ENCODE data around the gene ELL. TPM values are rescaled to one million over a fixed set of nuclear protein-coding genes. Genes with fewer than 3 reads are reported as not detected.

The ELL gene
- total RNA-seq, 6 experiments from 2014 or later: 15.7 to 17.8 (median 16.4) TPM

DNA sequence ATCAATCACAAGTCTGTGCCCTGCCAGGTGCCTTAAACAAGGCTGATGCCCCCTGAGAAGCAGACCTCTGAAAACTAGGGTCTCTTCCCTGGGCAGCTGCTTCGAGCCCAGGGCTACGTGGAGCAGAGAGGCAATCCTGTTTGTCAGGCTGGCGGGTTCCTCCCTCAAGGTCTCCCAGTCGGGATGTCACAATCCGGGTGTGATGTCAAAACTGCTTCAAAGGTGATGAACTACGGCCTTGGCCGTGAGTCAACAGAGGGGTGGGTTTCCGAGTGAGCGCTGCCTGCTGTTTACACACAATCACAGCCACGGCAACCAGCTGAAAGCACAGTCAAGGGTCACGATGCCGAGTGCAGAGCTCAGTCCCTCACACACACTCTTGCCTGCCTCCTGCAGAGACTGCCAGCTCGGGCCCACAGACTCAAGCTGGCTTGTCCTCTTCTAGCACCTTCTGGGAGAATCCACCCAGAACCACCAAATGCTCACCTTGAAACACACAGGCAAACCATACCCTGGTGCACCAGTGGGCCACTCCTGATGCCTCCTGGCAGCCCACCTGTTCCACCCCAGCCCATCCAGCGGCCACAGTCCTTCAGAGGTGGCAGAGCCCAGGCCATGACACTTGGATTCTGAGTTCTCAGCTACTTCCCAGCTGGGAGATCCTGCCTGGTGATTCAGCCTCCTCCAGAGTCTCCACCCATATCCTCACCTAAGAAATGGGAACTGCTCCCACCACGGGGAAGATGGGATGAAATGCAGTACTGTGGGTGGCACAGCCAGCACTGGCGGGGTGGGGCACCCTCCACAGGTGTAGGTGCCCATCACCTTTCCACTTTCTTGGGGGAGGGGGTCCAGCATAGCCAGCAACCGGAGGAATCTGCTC, 6.8 kb downstream of the ELL start:
- Mint-ChIP-seq H3K36me3 (ENCODE audit: low read depth) (no peaks in the 10 kb centered on the region), H3K4me1 (ENCODE audit: low read depth) (peaks cover 56% of the 10 kb centered on the region), H3K27ac (peak overlapping the region; percentile 89), H3K4me3 (peak overlapping the region; percentile 34; the same call in 1 of the 2 replicates), H3K9me3 (no peaks in the 10 kb centered on the region), H3K27me3 (ENCODE audit: insufficient read depth) (peaks cover 2% of the 10 kb centered on the region; the same call in 1 of the 2 replicates)
- DNase-seq: peak; percentile 32
- TF ChIP-seq, protein P1, sequence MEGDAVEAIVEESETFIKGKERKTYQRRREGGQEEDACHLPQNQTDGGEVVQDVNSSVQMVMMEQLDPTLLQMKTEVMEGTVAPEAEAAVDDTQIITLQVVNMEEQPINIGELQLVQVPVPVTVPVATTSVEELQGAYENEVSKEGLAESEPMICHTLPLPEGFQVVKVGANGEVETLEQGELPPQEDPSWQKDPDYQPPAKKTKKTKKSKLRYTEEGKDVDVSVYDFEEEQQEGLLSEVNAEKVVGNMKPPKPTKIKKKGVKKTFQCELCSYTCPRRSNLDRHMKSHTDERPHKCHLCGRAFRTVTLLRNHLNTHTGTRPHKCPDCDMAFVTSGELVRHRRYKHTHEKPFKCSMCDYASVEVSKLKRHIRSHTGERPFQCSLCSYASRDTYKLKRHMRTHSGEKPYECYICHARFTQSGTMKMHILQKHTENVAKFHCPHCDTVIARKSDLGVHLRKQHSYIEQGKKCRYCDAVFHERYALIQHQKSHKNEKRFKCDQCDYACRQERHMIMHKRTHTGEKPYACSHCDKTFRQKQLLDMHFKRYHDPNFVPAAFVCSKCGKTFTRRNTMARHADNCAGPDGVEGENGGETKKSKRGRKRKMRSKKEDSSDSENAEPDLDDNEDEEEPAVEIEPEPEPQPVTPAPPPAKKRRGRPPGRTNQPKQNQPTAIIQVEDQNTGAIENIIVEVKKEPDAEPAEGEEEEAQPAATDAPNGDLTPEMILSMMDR (IDR thresholded peaks at IDR 0.05): no peak

DNA sequence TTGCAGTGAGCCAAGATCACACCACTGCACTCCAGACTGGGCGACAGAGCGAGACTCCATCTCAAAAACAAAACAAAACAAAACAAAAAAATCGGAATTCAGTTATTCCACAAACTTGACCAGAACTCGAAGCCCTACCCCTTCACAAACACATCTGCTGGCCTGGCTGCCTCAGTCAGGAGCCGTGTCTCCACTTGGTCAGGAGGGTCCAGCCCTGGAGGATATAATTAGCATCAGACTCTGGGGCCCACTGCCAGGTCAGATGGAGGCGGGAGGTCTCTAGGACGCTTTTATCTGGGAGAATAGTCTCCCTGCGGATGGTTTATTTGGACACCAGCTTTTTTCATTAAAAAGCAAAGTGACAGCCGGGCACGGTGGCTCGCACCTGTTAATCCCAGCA, 8.0 kb downstream of the ELL start:
- no peaks in the 10 kb centered on the region for H3K36me3 Mint-ChIP-seq (ENCODE audit: low read depth)
- TF ChIP-seq, protein P1 (IDR thresholded peaks at IDR 0.05): no peak
- H3K9me3 Mint-ChIP-seq: no peaks in the 10 kb centered on the region
- H3K4me3 Mint-ChIP-seq: peak overlapping the region; percentile 64; the same call in 1 of the 2 replicates
- peaks cover 44% of the 10 kb centered on the region for H3K4me1 Mint-ChIP-seq (ENCODE audit: low read depth)
- peak; percentile 36 for DNase-seq
- H3K27ac Mint-ChIP-seq: peak overlapping the region; percentile 85
- H3K27me3 Mint-ChIP-seq (ENCODE audit: insufficient read depth): no peaks in the 10 kb centered on the region; the same call in 1 of the 2 replicates

DNA sequence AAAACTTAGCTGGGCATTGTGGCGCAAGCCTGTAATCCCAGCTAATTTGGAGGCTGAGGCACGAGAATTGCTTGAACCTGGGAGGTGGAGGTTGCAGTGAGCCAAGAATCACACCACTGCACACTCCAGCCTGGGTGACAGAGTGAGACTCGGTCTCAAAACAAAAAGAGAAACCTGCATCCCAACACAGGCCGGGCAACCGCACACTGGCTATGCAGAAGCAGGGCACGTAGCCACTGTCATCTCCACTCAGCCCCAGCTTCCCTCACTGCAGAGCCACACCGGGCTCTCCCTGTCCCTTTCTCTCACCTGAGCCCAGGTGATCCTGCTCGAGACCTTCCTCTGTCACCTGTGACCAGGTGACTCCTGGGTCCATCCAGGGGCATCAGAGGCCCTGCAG, 11.7 kb downstream of the ELL start:
- Mint-ChIP-seq H3K27ac (no peak overlapping the region), H3K4me3 (no peak overlapping the region), H3K4me1 (ENCODE audit: low read depth) (peaks cover 47% of the 10 kb centered on the region), H3K36me3 (ENCODE audit: low read depth) (no peaks in the 10 kb centered on the region), H3K9me3 (no peaks in the 10 kb centered on the region), H3K27me3 (ENCODE audit: insufficient read depth) (peaks cover under 1% of the 10 kb centered on the region)
- DNase-seq: no peak
- TF ChIP-seq, protein P1 (IDR thresholded peaks at IDR 0.05): no peak

DNA sequence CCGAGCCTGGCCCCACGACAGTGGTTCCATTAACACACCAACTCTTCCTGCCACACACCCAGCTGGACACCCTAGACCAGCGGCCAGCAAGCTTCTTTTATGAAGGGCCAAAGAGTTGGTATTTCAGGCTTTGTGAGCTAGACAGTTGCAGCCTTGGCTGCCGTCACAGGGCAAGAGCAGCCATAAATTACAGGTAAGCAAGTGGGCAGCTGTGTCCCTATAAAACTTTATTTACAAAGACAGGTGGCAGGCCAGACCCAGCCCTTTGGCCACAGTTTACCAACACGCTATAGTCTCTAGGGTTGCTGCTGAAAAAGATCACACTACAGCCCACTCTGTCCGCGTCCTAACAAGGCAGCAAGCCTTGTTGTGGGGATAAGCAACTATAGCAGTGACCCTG, 13.3 kb downstream of the ELL start:
- Mint-ChIP-seq H3K4me3 (no peak overlapping the region), H3K9me3 (no peaks in the 10 kb centered on the region), H3K27me3 (ENCODE audit: insufficient read depth) (peaks cover 1% of the 10 kb centered on the region), H3K27ac (no peak overlapping the region), H3K4me1 (ENCODE audit: low read depth) (peaks cover 42% of the 10 kb centered on the region), H3K36me3 (ENCODE audit: low read depth) (no peaks in the 10 kb centered on the region)
- no peak for DNase-seq
- TF ChIP-seq, protein P1 (IDR thresholded peaks at IDR 0.05): no peak

DNA sequence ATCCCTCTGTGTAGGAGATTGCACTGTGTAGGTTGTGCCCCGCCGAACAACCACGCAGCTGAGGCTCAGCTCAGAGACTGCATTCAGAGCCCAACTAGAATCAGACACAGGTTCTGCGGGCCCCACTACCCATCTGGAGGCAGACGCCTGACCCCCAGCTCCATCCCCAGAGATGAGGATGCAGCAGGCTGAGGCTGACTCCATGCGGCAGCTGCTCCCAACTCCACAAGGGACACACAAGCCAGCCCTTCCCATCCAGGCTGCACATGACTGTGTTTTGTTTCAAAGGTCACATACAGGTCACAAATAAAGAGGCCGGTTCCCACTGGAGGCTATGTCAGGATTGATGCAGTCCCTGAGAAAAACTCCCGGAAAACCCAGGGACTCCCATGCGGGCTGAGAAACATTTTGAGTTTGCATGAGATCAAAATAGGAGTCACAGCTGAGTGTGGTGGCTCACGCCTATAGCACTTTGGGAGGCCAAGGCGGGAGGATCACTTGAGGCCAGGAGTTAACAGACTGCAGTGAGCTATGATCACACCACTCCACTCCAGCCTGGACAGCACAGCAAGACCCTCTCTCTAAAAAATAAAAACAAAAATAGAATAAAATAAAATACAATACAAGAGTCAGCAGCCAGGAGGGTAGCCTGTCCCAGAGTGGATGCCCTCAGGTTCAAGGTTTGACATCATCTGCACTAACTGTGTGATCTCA, 14.0 kb downstream of the ELL start:
- peaks cover 1% of the 10 kb centered on the region for H3K27me3 Mint-ChIP-seq (ENCODE audit: insufficient read depth)
- H3K27ac Mint-ChIP-seq: peak overlapping the region; percentile 46
- H3K9me3 Mint-ChIP-seq: no peaks in the 10 kb centered on the region
- H3K36me3 Mint-ChIP-seq (ENCODE audit: low read depth): no peaks in the 10 kb centered on the region
- H3K4me1 Mint-ChIP-seq (ENCODE audit: low read depth): peaks cover 40% of the 10 kb centered on the region
- H3K4me3 Mint-ChIP-seq: peak overlapping the region; percentile 22
- DNase-seq: no peak
- TF ChIP-seq, protein P1 (IDR thresholded peaks at IDR 0.05): no peak
